HG03039 (cell line): Measurements from ENCODE around the gene TOPBP1.
"Not testable (repeated sequence)": the region's sequence is repeated elsewhere in the genome, so short reads cannot be mapped to it uniquely, and the experiment has no call there.

Experiments
- ATAC-seq: cut with Tn5 transposase; IDR thresholded peaks from one replicate; pipeline ENCODE4 v1.9.1; 2021; ENCODE audit warnings: mild to moderate bottlenecking, moderate library complexity; ENCODE audit not compliant: unreplicated experiment

The TOPBP1 gene

GRCh38 chr3:133675631-133676335, 14.0 kb upstream of the TOPBP1 start:
- no peak for ATAC-seq

GRCh38 chr3:133674290-133674919, 12.7 kb upstream of the TOPBP1 start:
- no peak for ATAC-seq

DNA sequence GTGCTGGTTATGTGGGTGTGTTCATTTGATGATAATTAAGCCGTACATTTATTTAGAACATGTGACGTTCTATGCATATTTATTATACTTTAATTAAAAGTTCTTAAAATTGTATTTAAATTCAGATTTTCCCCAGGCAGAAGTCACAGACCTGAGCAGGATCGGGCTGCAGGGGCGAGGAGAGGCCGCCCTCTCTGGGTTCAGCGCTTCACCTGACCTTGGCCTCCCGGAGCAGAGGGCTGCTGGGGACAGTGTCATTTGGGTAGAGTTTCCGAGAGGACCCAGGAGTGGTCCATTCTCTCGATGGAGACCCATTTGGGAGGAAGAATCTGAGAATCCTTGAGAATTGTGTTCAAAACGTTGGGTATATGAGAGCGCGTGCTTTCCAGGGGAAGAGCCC, 12.0 kb upstream of the TOPBP1 start:
- no peak for ATAC-seq

DNA sequence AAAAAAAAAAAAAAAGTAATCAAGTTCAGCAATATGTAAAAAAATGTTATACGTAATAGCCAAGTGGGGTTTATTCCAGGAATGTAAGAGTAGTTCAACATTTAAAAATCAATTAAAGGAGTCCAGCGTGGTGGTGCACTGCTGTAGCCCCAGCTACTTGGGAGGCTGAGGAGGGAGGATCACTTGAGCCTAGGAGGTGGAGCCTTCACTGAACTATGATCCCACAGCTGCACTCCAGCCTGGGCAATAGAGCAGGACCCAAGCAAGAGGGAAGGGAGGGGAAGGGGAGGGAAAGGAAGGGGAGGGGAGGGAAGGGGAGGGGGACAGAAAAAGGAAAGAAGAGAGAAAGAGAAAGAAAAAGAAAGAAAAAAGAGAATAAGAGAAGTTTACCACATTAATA, 10.7 kb upstream of the TOPBP1 start:
- no peak for ATAC-seq

GRCh38 chr3:133670525-133670995, 8.8 kb upstream of the TOPBP1 start:
- no peak for ATAC-seq

GRCh38 chr3:133669949-133670524, 8.3 kb upstream of the TOPBP1 start:
- ATAC-seq = no peak

DNA sequence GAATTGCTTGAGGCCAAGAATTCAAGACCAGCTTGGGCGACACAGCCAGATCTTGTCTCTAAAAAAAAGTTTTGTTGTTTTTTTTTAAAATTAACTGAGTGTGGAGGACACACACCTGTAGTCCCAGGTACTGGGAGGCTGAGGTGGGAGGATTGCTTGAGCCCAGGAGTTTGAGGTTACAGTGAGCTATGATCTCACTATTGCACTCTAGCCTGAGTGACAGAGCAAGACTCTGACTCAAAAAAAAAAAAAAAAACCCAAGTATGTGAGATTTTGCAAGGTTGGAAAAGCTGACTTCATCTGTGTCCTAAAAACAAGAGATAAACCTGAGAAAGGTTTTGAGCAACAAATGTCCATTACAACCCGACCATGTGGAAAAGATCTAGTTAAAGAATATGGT, 5.4 kb upstream of the TOPBP1 start:
- ATAC-seq = no peak

- not testable (repeated sequence) for ATAC-seq
Measured at GRCh38 chr3:133665188-133665587, 3.4 kb upstream of the TOPBP1 start.

GRCh38 chr3:133663569-133664313, 2.0 kb upstream of the TOPBP1 start:
- ATAC-seq = peak; percentile 50

GRCh38 chr3:133662278-133662651, 524 bp upstream of the TOPBP1 start:
- peak; percentile 26 for ATAC-seq

DNA sequence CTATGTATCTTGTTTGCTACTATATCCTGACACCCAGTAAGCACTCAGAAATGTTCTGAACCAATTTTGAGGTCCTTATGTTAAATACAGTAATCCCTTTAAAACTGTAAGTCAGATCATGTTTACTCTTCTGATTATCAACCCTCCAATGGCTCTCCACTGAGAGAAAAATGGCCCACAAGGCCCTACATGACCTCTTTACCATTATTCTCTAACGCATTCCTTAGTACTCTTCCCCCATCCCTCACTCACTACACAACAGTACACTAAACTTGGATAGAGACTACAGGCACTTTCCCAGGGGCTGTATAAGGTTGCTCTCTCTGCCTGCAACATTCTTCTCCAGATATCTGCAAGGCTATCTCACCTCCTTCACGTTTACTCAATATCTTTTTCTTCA, 1.9 kb downstream of the TOPBP1 start:
- ATAC-seq = no peak

GRCh38 chr3:133655731-133656515, 5.8 kb downstream of the TOPBP1 start:
- ATAC-seq = no peak

- ATAC-seq = no peak
Measured at GRCh38 chr3:133649486-133650068, 12.2 kb downstream of the TOPBP1 start.

- no peak for ATAC-seq
Measured at GRCh38 chr3:133644768-133645167, 17.0 kb downstream of the TOPBP1 start.

- no peak for ATAC-seq
Measured at GRCh38 chr3:133643611-133644010, 18.1 kb downstream of the TOPBP1 start.

DNA sequence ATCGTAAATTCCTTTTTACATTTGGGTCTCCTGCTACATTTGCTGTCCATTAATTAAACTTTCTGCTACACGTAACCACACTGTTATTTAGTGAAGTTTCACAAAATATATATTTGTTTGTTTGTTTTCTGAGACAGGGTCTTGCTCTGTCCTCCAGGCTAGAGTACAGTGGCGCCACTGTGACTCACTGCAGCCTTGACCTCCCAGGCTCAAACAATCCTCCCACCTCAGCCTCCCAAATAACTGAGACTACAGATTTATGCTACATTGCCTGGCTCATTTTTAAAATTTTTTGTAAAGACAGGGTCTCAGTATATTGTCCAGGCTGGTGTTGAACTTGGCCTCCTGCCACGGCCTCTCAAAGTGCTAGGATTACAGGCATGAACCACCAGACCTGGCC, 20.5 kb downstream of the TOPBP1 start:
- no peak for ATAC-seq

DNA sequence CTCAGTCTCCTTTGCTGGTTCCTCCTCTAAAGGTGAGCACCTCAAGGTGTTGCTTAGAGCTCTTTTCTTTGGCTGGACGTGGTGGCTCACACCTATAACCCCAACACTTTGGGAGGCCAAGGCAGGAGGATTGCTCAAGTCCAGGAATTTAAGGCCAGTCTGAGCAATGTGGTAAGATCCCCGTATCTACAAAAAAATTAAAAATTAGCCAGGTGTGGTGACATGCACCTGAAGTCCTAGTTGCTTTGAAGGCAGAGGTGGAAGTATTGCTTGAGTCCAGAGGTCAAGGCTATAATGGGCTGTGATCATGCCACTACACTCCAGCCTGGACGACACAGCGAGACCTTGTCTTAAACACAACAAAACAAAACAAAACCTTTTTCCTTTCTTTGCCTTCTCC, 28.3 kb downstream of the TOPBP1 start:
- no peak for ATAC-seq

GRCh38 chr3:133629146-133629545, 32.6 kb downstream of the TOPBP1 start:
- ATAC-seq = no peak

- ATAC-seq = no peak
Measured at GRCh38 chr3:133627789-133628188, 34.0 kb downstream of the TOPBP1 start.

GRCh38 chr3:133620066-133620784, 41.5 kb downstream of the TOPBP1 start:
- peak; percentile 99 for ATAC-seq
